Measurements from ENCODE around the gene LCE2C.

LCE2C gene

DNA sequence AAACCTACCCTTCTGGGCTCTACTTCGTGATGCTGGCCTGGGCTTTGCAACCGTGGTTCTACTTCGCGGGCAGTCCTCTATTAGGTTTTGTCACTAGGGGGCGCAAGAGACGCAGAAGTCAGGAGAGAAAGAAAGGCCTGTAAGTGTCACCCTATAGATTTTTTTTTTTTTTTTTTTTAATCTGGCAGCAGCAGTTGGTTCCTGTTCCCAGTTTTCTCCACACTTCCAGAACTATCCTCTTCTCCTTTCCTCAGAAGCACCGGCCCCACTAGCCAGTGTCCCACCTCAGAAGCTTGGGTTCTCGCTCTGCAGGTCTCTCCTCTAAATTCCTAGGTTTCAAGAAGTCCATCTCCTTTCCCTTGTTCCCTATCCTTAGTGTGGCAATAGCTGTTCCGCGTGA, 21.0 kb upstream of the LCE2C start:
- Histone ChIP-seq H3K36me3 (replicated peaks; ENCODE audit: insufficient read depth, low read length) (no peaks in the 10 kb centered on the region), H3K9ac (ENCODE audit: low read length) (no peak overlapping the region), H3K9me3 (replicated peaks; ENCODE audit: insufficient read depth, low read length) (no peaks in the 10 kb centered on the region), H3K4me1 (ENCODE audit: low read length) (no peaks in the 10 kb centered on the region), H3F3A (ENCODE audit: insufficient read depth, low read length) (no peaks in the 10 kb centered on the region), H3K27ac (ENCODE audit: low read length) (no peak overlapping the region), H3K27me3 (replicated peaks; ENCODE audit: insufficient read depth, low read length) (no peaks in the 10 kb centered on the region), H4K20me1 (ENCODE audit: insufficient read depth, low read length) (no peaks in the 10 kb centered on the region), H2AFZ (ENCODE audit: low read length) (peak overlapping the region; percentile 41), H3K4me2 (ENCODE audit: low read depth, low read length) (peak overlapping the region; percentile 27; the same call in 1 of the 2 replicates), H3K4me3 (ENCODE audit: low read length) (no peak overlapping the region), H3K9me2 (replicated peaks; ENCODE audit: insufficient read depth, low read length) (no peaks in the 10 kb centered on the region), H3K79me2 (ENCODE audit: low read length) (no peaks in the 10 kb centered on the region)
- peak; percentile 81 for DNase-seq
- TF ChIP-seq EZH2phosphoT487 (IDR thresholded peaks at IDR 0.05; ENCODE audit: low read length) (no peak), EZH2 (optimal IDR thresholded peaks at IDR 0.05; ENCODE audit: low read depth, low read length) (no peak)
- TF ChIP-seq, protein P1, sequence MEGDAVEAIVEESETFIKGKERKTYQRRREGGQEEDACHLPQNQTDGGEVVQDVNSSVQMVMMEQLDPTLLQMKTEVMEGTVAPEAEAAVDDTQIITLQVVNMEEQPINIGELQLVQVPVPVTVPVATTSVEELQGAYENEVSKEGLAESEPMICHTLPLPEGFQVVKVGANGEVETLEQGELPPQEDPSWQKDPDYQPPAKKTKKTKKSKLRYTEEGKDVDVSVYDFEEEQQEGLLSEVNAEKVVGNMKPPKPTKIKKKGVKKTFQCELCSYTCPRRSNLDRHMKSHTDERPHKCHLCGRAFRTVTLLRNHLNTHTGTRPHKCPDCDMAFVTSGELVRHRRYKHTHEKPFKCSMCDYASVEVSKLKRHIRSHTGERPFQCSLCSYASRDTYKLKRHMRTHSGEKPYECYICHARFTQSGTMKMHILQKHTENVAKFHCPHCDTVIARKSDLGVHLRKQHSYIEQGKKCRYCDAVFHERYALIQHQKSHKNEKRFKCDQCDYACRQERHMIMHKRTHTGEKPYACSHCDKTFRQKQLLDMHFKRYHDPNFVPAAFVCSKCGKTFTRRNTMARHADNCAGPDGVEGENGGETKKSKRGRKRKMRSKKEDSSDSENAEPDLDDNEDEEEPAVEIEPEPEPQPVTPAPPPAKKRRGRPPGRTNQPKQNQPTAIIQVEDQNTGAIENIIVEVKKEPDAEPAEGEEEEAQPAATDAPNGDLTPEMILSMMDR (IDR thresholded peaks at IDR 0.05; ENCODE audit: low read length) = peak; percentile 95

DNA sequence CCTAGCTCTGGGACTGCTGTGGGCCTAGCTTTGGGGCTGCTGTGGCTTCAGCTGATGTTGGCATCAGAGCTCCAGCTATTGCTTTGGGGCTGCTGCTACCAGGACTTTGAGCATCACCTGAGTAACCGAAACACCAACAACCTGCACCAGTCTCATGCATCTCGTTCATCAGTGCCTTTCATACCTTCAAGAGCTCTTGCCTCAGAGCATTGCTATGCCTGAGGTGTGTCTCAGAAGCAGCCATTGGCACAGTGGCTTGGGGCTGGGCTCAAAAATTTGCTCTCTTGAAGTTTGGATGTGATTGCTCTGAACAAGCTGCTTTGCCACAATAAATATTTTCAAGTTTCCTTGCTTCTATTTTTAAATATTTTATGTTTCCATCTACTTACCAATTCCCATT, 18.6 kb upstream of the LCE2C start:
- Histone ChIP-seq H3K27me3 (replicated peaks; ENCODE audit: insufficient read depth, low read length) (no peaks in the 10 kb centered on the region), H3K4me2 (ENCODE audit: low read depth, low read length) (no peak overlapping the region), H3K4me3 (ENCODE audit: low read length) (no peak overlapping the region), H3K36me3 (replicated peaks; ENCODE audit: insufficient read depth, low read length) (no peaks in the 10 kb centered on the region), H3K9me3 (replicated peaks; ENCODE audit: insufficient read depth, low read length) (no peaks in the 10 kb centered on the region), H2AFZ (ENCODE audit: low read length) (no peak overlapping the region), H4K20me1 (ENCODE audit: insufficient read depth, low read length) (no peaks in the 10 kb centered on the region), H3K9ac (ENCODE audit: low read length) (no peak overlapping the region), H3K79me2 (ENCODE audit: low read length) (no peaks in the 10 kb centered on the region), H3K27ac (ENCODE audit: low read length) (no peak overlapping the region), H3F3A (ENCODE audit: insufficient read depth, low read length) (no peaks in the 10 kb centered on the region), H3K4me1 (ENCODE audit: low read length) (no peaks in the 10 kb centered on the region), H3K9me2 (replicated peaks; ENCODE audit: insufficient read depth, low read length) (no peaks in the 10 kb centered on the region)
- TF ChIP-seq EZH2 (optimal IDR thresholded peaks at IDR 0.05; ENCODE audit: low read depth, low read length) (no peak), EZH2phosphoT487 (IDR thresholded peaks at IDR 0.05; ENCODE audit: low read length) (no peak)
- TF ChIP-seq, protein P1 (IDR thresholded peaks at IDR 0.05; ENCODE audit: low read length) = no peak
- no peak for DNase-seq

DNA sequence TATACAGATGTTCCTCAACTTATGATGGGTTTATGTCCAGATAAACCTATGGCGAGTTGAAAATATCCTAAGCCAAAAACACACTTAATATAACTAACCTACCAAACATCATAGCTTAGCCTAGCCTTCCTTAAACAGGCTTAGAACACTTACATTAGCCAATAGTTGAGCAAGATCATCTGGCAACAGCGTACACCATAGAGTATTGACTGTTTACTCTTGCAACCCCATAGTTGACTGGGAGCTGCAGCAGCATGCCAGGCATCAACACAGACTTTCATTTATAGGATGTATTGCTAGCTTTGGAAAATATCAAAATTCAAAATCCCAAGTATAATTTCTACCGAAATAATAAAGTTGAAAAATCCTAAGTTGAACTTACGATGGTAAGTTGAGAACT, 17.4 kb upstream of the LCE2C start:
- Histone ChIP-seq H3K36me3 (replicated peaks; ENCODE audit: insufficient read depth, low read length) (no peaks in the 10 kb centered on the region), H3K9ac (ENCODE audit: low read length) (no peak overlapping the region), H3K4me3 (ENCODE audit: low read length) (no peak overlapping the region), H3K79me2 (ENCODE audit: low read length) (no peaks in the 10 kb centered on the region), H4K20me1 (ENCODE audit: insufficient read depth, low read length) (no peaks in the 10 kb centered on the region), H2AFZ (ENCODE audit: low read length) (no peak overlapping the region), H3K4me2 (ENCODE audit: low read depth, low read length) (no peak overlapping the region), H3K4me1 (ENCODE audit: low read length) (no peaks in the 10 kb centered on the region), H3K27me3 (replicated peaks; ENCODE audit: insufficient read depth, low read length) (no peaks in the 10 kb centered on the region), H3K9me3 (replicated peaks; ENCODE audit: insufficient read depth, low read length) (no peaks in the 10 kb centered on the region), H3F3A (ENCODE audit: insufficient read depth, low read length) (no peaks in the 10 kb centered on the region), H3K9me2 (replicated peaks; ENCODE audit: insufficient read depth, low read length) (no peaks in the 10 kb centered on the region), H3K27ac (ENCODE audit: low read length) (no peak overlapping the region)
- no peak for DNase-seq
- TF ChIP-seq, protein P1 (IDR thresholded peaks at IDR 0.05; ENCODE audit: low read length) = no peak
- no peak for TF ChIP-seq EZH2 (optimal IDR thresholded peaks at IDR 0.05; ENCODE audit: low read depth, low read length)
- TF ChIP-seq EZH2phosphoT487 (IDR thresholded peaks at IDR 0.05; ENCODE audit: low read length) = no peak

Data from MM.1S (cell line).